Measurements from ENCODE around the gene SLC5A3.
A peak's percentile ranks its signal among the peaks of the same experiment; 100 is the strongest.

Gene SLC5A3

DNA sequence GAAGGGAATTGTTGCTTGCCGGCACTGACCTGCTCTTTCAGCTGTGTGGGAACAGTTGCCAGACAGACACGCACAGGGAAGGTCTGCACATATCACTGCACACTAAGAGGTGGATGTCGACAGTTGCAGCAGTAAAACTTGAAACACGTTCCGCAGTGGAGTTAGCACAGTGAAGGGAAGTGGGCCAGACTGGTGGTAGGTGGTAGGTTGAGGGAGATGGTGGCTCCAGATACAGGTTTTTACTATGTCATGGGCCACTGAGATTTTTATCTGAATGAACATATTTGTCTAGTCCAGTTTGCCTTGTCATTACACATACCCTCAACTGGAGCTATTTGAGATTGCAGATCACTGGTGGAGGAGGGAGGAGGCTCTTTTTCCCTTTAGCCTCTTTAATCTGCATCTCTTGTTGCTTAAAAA is 13.5 kb downstream of the SLC5A3 start:
- Histone ChIP-seq H3K27me3 (no peaks in the 10 kb centered on the region), H3K9me3 (no peaks in the 10 kb centered on the region), H3K36me3 (no peaks in the 10 kb centered on the region), H3K27ac (peak overlapping the region in 1 of 2 donors; percentile 3), H3K4me3 (no peak overlapping the region), H3K4me1 (peaks cover 0 to 96% (median 26%) of the 10 kb centered on the region in 4 donors)
- intact Hi-C loops (cut with DNase I; ENCODE audit: low total_unique reads), result no loop called here
- no peak for DNase-seq
- TF ChIP-seq CTCF (IDR thresholded peaks at IDR 0.05), result no peak

- peak overlapping the region in 1 of 2 donors; percentile 38 for H3K27ac ChIP-seq
- intact Hi-C loops (cut with DNase I; ENCODE audit: low total_unique reads), result no loop called here
- no peaks in the 10 kb centered on the region for H3K9me3 ChIP-seq
- no peak for DNase-seq
- H3K36me3 ChIP-seq, result no peaks in the 10 kb centered on the region
- H3K4me1 ChIP-seq, result peaks cover 0 to 95% (median 25%) of the 10 kb centered on the region in 4 donors
- no peaks in the 10 kb centered on the region for H3K27me3 ChIP-seq
- H3K4me3 ChIP-seq, result no peak overlapping the region
- no peak for TF ChIP-seq CTCF (IDR thresholded peaks at IDR 0.05)
Measured at GRCh38 chr21:34088752-34089151, 15.4 kb downstream of the SLC5A3 start.

DNA sequence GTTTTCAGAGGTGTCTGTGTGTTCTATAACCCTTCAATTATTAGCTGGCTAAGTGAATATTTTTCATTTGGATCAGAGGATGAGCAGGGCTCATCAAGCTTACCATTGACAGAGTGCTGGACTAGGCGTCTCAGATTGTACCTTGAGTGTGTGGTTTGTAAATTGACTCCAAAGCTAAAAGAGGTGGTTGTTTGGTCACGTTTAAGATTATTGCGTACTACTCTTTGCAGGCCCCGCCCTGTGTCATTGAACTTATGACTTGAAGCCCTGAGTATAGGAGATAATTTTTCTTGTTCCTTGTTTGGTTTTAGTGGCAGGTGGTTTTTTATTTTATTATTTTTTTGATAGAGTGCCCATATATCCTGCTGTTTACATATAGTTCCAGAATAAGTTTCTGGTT is 17.7 kb downstream of the SLC5A3 start:
- H3K4me3 ChIP-seq, result no peak overlapping the region
- no peaks in the 10 kb centered on the region for H3K9me3 ChIP-seq
- H3K27me3 ChIP-seq, result no peaks in the 10 kb centered on the region
- intact Hi-C loops (cut with DNase I; ENCODE audit: low total_unique reads), result no loop called here
- TF ChIP-seq CTCF (IDR thresholded peaks at IDR 0.05), result no peak
- H3K27ac ChIP-seq, result no peak overlapping the region
- DNase-seq, result no peak
- peaks cover 10 to 13% (median 12%) of the 10 kb centered on the region in 3 donors for H3K36me3 ChIP-seq
- H3K4me1 ChIP-seq, result peaks cover 0 to 92% (median 29%) of the 10 kb centered on the region in 4 donors

DNA sequence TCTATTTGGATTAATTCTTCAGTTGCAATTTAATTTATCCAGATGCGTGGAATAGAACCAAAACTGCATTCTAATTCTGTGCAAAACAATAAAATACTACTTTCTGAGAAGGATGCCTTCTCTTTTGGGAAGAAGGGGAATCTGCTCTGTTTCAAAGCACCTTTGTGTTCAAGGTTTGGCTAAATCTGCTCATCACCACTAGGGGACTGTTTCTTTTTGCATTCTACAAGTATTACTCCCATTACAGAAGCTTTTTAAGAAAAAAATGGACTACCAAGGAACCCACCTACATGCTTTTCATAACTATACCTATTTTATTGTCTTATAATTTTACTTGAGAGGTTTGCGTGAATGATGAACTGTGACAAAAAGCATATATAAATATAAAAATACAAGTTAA is 18.2 kb downstream of the SLC5A3 start:
- no peak for DNase-seq
- H3K36me3 ChIP-seq, result peaks cover 12 to 19% (median 16%) of the 10 kb centered on the region in 3 donors
- peak overlapping the region in 1 of 2 donors; percentile 8 for H3K27ac ChIP-seq
- peak in 1 of 2 experiments; percentile 6 for TF ChIP-seq CTCF (IDR thresholded peaks at IDR 0.05)
- peaks cover 0 to 92% (median 31%) of the 10 kb centered on the region in 4 donors for H3K4me1 ChIP-seq
- intact Hi-C loops (cut with DNase I; ENCODE audit: low total_unique reads), result no loop called here
- H3K27me3 ChIP-seq, result no peaks in the 10 kb centered on the region
- no peak overlapping the region for H3K4me3 ChIP-seq
- H3K9me3 ChIP-seq, result no peaks in the 10 kb centered on the region

- Histone ChIP-seq H3K4me1 (peaks cover 0 to 92% (median 34%) of the 10 kb centered on the region in 4 donors), H3K27me3 (no peaks in the 10 kb centered on the region), H3K36me3 (peaks cover 12 to 22% (median 16%) of the 10 kb centered on the region in 3 donors), H3K27ac (peak overlapping the region in 1 of 2 donors; percentile 37), H3K9me3 (no peaks in the 10 kb centered on the region), H3K4me3 (no peak overlapping the region)
- intact Hi-C loops (cut with DNase I; ENCODE audit: low total_unique reads), result no loop called here
- no peak for DNase-seq
- no peak for TF ChIP-seq CTCF (IDR thresholded peaks at IDR 0.05)
Measured at GRCh38 chr21:34092262-34092921, 19.0 kb downstream of the SLC5A3 start.
